GM23248 (cell line): ENCODE measurements around the gene GMEB2. TPM values are rescaled to one million over a fixed set of nuclear protein-coding genes. Genes with fewer than 3 reads are reported as not detected.

Source experiments
- DNase-seq: peaks from one replicate; pipeline ENCODE4 v3.0.0-alpha.2; 2015
- H2AFZ ChIP-seq: fragments of 200-600 bp; sonication (generic); 2 replicates; pipeline ENCODE4 v1.6.1; 2016; ENCODE audit warnings: antibody characterized with exemption
- H3F3A ChIP-seq: fragments of 200-600 bp; sonication (generic); 2 replicates; pipeline ENCODE4 v1.6.1; 2016; ENCODE audit warnings: mild to moderate bottlenecking, antibody characterized with exemption, mixed run types; ENCODE audit not compliant: insufficient read depth
- H3K27ac ChIP-seq: fragments of 200-600 bp; sonication (generic); 2 replicates; pipeline ENCODE4 v1.5.1; 2016; ENCODE audit warnings: mild to moderate bottlenecking
- H3K27me3 ChIP-seq: fragments of 200-600 bp; sonication (generic); replicated peaks from 2 replicates; pipeline ENCODE4 v1.6.1; 2016; ENCODE audit warnings: mild to moderate bottlenecking; ENCODE audit not compliant: insufficient read depth
- H3K36me3 ChIP-seq: fragments of 200-600 bp; sonication (generic); 2 replicates; pipeline ENCODE4 v1.6.1; 2016; ENCODE audit warnings: low read depth, mild to moderate bottlenecking
- H3K4me1 ChIP-seq: fragments of 200-600 bp; sonication (generic); 2 replicates; pipeline ENCODE4 v1.6.1; 2016; ENCODE audit warnings: mild to moderate bottlenecking; ENCODE audit not compliant: insufficient read depth
- H3K4me2 ChIP-seq: fragments of 200-600 bp; sonication (generic); one replicate; pipeline ENCODE4 v1.6.1; 2016; ENCODE audit warnings: mild to moderate bottlenecking; ENCODE audit not compliant: unreplicated experiment
- H3K4me3 ChIP-seq: fragments of 200-600 bp; sonication (generic); 2 replicates; pipeline ENCODE4 v1.5.1; 2016; ENCODE audit warnings: mild to moderate bottlenecking
- H3K79me2 ChIP-seq: fragments of 200-600 bp; sonication (generic); 2 replicates; pipeline ENCODE4 v1.6.1; 2016; ENCODE audit warnings: mild to moderate bottlenecking; ENCODE audit not compliant: insufficient read depth
- H3K9ac ChIP-seq: fragments of 200-600 bp; sonication (generic); 2 replicates; pipeline ENCODE4 v1.6.1; 2016; ENCODE audit warnings: mild to moderate bottlenecking
- H3K9me2 ChIP-seq: fragments of 200-600 bp; sonication (generic); 2 replicates; pipeline ENCODE4 v1.6.1; 2016; ENCODE audit warnings: mixed run types, mild to moderate bottlenecking, moderate library complexity; ENCODE audit not compliant: insufficient read depth
- H3K9me3 ChIP-seq: fragments of 200-600 bp; sonication (generic); one replicate; pipeline ENCODE4 v1.6.1; 2017; ENCODE audit warnings: low read depth
- H4K20me1 ChIP-seq: fragments of 200-600 bp; sonication (generic); 2 replicates; pipeline ENCODE4 v1.6.0; 2016; ENCODE audit not compliant: insufficient read depth
- EZH2 ChIP-seq: fragments of 200-600 bp; sonication (generic); IDR thresholded peaks from 2 replicates; pipeline ENCODE4 v1.6.1; 2018; ENCODE audit warnings: antibody characterized with exemption, mild to moderate bottlenecking; ENCODE audit not compliant: insufficient read depth, poor library complexity, severe bottlenecking
- EZH2phosphoT487 ChIP-seq: fragments of 200-600 bp; sonication (generic); IDR thresholded peaks from 2 replicates; pipeline ENCODE4 v1.6.1; 2018; ENCODE audit warnings: antibody characterized with exemption, moderate library complexity, mild to moderate bottlenecking, low read depth; ENCODE audit not compliant: insufficient read depth
- WGBS, 2 experiments: methylation state at CpG; one replicate each; pipeline ENCODE4 v1.1.6; 2015 to 2017; ENCODE audit warnings: low lambda C conversion rate in 2 of 2, low coverage in 1 of 2; ENCODE audit errors: missing lambda C conversion rate in 2 of 2; 5-methylcytosine and 5-hydroxymethylcytosine counted together
- in situ Hi-C: fragments of 300-500 bp; cut with MboI; formaldehyde crosslinking; loops from 2 replicates; pipeline ENCODE4 v1.15.0; 2020
- polyA plus RNA-seq: library from polyadenylated mRNA; unstranded; fragments of >200 nt; fragmentation: Nextera tagmentation; extraction: Ambion mirVana; gene quantifications from 2 replicates; pipeline ENCODE4 v1.2.1, GENCODE V29; 2016
- total RNA-seq: library from RNA; depleted of rRNA; stranded (reverse); fragments of >200 nt; shearing (Covaris generic); gene quantifications from 2 replicates; pipeline ENCODE4 v1.2.3, GENCODE V29; 2014

GMEB2 gene
- total and polyA plus RNA-seq, 2 experiments from 2014 or later = 7.8 to 13.6 TPM

- WGBS, 2 experiments = 25 to 37% methylated on average over 6 to 25 of the region's 25 CpGs
- in situ Hi-C loops = no loop called here
- H2AFZ ChIP-seq = no peak overlapping the region
Measured at GRCh38 chr20:63549019-63549418, 77.9 kb downstream of the GMEB2 start.

DNA sequence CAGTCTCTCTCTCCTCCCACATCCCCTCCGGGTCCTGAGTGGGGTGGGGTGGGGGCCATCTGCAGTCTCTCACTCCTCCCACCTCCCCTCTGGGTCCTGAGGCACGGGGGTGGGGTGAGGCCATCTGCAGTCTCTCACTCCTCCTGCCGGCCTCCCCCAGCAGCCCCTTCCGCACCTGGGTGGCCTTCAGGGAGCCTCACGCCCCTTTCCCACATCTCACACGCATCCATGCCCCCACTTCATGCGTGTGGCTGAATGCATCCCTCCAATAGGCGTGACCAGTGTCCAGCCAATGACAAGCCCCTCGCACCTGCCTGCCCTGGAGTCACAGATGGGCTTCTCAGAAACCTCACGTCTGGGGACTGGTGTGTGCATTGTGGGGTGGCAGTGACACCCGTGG, 78.4 kb downstream of the GMEB2 start:
- DNase-seq = no peak
- no peak overlapping the region for H3K27ac ChIP-seq
- H3K36me3 ChIP-seq = no peaks in the 10 kb centered on the region
- H3K79me2 ChIP-seq = no peaks in the 10 kb centered on the region
- no peaks in the 10 kb centered on the region for H3K4me1 ChIP-seq
- no peaks in the 10 kb centered on the region for H3K9me2 ChIP-seq
- H3K4me3 ChIP-seq = no peak overlapping the region
- no peak for TF ChIP-seq EZH2phosphoT487
- TF ChIP-seq EZH2 = no peak
- H3F3A ChIP-seq = 0 out of 2 replicates have a peak, but pooled peaks cover 11% of the 10 kb centered on the region
- 14 to 17% methylated on average over 9 to 11 of the region's 11 CpGs for WGBS, 2 experiments
- no peaks in the 10 kb centered on the region for H3K9me3 ChIP-seq
- in situ Hi-C loops = no loop called here
- no peak overlapping the region for H3K4me2 ChIP-seq
- no peak overlapping the region for H3K9ac ChIP-seq
- no peak overlapping the region for H2AFZ ChIP-seq
- H3K27me3 ChIP-seq = no peaks in the 10 kb centered on the region; the same call in 1 of the 2 replicates
- H4K20me1 ChIP-seq = no peaks in the 10 kb centered on the region

More at GRCh38 chr20:63549019-63549418, 77.9 kb downstream of the GMEB2 start:
- H3K9me2 ChIP-seq = no peaks in the 10 kb centered on the region
- DNase-seq = no peak
- H3K36me3 ChIP-seq = no peaks in the 10 kb centered on the region
- no peak overlapping the region for H3K4me2 ChIP-seq
- H3K4me3 ChIP-seq = no peak overlapping the region
- H3K79me2 ChIP-seq = no peaks in the 10 kb centered on the region
- H3F3A ChIP-seq = 0 out of 2 replicates have a peak, but pooled peaks cover 11% of the 10 kb centered on the region
- H3K4me1 ChIP-seq = no peaks in the 10 kb centered on the region
- no peak for TF ChIP-seq EZH2
- TF ChIP-seq EZH2phosphoT487 = no peak
- no peak overlapping the region for H3K27ac ChIP-seq
- H3K9ac ChIP-seq = no peak overlapping the region
- no peaks in the 10 kb centered on the region for H3K9me3 ChIP-seq
- no peaks in the 10 kb centered on the region; the same call in 1 of the 2 replicates for H3K27me3 ChIP-seq
- H4K20me1 ChIP-seq = no peaks in the 10 kb centered on the region

DNA sequence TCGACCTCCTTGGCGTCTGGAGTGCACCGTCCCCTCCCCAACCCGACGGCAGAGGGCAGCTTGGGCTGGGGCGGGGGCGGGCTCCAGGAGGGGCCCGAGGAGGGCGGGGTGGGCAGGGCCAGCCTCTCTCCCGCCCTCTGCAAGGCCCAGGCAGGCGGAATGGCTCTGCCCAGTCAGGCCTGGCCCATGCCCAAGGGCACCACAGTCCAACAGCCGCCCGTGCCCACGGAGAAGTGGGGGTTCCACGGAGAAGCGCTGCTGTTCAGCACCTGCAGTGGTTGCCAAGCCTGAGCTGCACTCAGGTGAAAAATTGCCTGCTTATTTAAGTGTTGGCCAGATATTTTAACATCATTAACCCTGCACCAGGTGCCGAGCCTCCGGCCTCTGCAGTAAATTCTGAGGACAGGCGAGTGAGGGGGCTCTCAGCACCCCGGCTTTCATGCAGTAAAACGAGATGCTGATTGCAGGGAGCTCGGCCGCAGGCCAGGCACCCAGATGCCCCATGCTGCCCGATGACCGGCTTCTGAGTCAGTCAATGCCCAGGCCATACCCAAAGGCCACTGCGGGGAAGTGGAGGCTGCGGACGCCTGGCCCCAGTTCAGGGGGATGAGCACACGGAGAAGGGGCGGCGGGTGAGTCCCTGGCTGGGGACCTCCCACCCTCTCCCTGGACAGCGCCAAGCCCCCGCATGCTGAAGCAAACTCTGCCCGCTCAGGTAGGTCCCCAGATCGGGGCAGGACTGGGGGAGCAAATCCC, 79.0 kb downstream of the GMEB2 start, which contains the start of gene SRMS:
TSS of gene SRMS (minus strand) at position 25 of the 756 bp plus-strand sequence. CDS start 286 bp downstream, outside the sequence.
- H3K4me2 ChIP-seq = no peak within 1 kb of the TSS
- DNase-seq = no peak
- H3K9me2 ChIP-seq = no peaks in the 10 kb centered on the region
- no peak within 1 kb of the TSS for H3K27ac ChIP-seq
- H3K27me3 ChIP-seq = no peaks in the 10 kb centered on the region; the same call in 1 of the 2 replicates
- H3F3A ChIP-seq = 0 out of 2 replicates have a peak, but pooled peaks cover 8% of the 10 kb centered on the region
- WGBS, 2 experiments = 43 to 44% methylated on average over 24 to 30 of the region's 35 CpGs
- no peak within 1 kb of the TSS for H3K4me3 ChIP-seq
- TF ChIP-seq EZH2phosphoT487 (no peak), EZH2 (no peak)
- in situ Hi-C loops = no loop called here
- H3K36me3 ChIP-seq = no peaks in the 10 kb centered on the region
- H3K9me3 ChIP-seq = no peaks in the 10 kb centered on the region
- H4K20me1 ChIP-seq = no peaks in the 10 kb centered on the region
- H3K79me2 ChIP-seq = no peaks in the 10 kb centered on the region
- H3K4me1 ChIP-seq = no peaks in the 10 kb centered on the region
- no peak within 1 kb of the TSS for H3K9ac ChIP-seq
- no peak within 1 kb of the TSS for H2AFZ ChIP-seq

DNA sequence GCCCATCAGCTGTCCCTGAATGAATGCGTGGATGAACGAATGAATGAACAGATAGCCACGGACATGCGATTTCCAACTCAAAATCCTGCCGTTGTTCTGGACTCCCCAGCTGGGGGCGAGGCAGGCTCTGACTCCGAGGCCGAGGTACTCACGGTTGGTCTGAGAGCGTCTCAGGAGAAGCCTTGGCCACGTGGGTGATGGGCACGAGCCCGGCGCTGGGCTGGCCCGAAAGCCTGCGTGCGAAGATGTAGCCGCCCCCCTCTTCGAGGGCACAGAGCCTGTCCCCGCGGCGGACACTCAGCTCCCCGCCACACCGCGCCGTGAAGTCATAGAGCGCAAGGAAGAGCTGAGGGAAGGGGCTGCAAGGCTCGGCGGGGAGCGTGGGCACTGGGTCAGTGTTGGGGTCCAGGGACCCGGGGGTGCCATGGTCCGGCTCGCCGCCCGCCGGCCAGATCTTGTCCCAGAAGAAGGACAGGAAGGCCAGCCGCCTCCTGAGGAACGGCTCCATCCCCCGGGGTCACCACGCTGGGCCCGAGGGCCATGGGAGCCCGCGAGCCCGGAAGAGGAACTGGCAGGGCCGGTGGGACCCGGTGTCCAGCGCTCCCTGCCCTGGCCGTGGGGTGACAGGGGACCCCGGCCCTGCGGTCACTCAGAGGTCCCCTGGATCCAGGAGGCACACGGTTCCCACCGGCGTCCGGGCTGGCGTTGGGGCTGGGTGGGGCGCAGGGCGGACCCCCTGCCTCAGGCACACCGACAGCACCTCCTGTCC, 79.8 kb downstream of the GMEB2 start:
- in situ Hi-C loops = no loop called here
- Histone ChIP-seq H3K4me2 (no peak overlapping the region), H3K9ac (no peak overlapping the region), H3K27ac (no peak overlapping the region), H3K36me3 (no peaks in the 10 kb centered on the region), H3K79me2 (no peaks in the 10 kb centered on the region), H3K9me3 (no peaks in the 10 kb centered on the region), H2AFZ (no peak overlapping the region), H3F3A (0 out of 2 replicates have a peak, but pooled peaks cover under 1% of the 10 kb centered on the region), H3K9me2 (no peaks in the 10 kb centered on the region), H3K27me3 (no peaks in the 10 kb centered on the region; the same call in 1 of the 2 replicates), H3K4me3 (no peak overlapping the region), H3K4me1 (no peaks in the 10 kb centered on the region), H4K20me1 (no peaks in the 10 kb centered on the region)
- DNase-seq = no peak
- 61 to 64% methylated on average over 46 to 57 of the region's 58 CpGs for WGBS, 2 experiments
- TF ChIP-seq EZH2phosphoT487 (no peak), EZH2 (no peak)
